HG03432 (cell line): ENCODE measurements around the gene DMD.
"Not testable (repeated sequence)": the region's sequence is repeated elsewhere in the genome, so short reads cannot be mapped to it uniquely, and the experiment has no call there.

Experiments
- ATAC-seq: cut with Tn5 transposase; IDR thresholded peaks from one replicate; pipeline ENCODE4 v1.9.1; 2021; ENCODE audit warnings: mild to moderate bottlenecking, moderate library complexity; ENCODE audit not compliant: unreplicated experiment

DMD gene

GRCh38 chrX:33211356-33212260, at the start of gene DMD:
Gene DMD (minus strand): TSS chrX:33211549. CDS start chrX:33211312, 237 bp downstream.
- no peak for ATAC-seq

DNA sequence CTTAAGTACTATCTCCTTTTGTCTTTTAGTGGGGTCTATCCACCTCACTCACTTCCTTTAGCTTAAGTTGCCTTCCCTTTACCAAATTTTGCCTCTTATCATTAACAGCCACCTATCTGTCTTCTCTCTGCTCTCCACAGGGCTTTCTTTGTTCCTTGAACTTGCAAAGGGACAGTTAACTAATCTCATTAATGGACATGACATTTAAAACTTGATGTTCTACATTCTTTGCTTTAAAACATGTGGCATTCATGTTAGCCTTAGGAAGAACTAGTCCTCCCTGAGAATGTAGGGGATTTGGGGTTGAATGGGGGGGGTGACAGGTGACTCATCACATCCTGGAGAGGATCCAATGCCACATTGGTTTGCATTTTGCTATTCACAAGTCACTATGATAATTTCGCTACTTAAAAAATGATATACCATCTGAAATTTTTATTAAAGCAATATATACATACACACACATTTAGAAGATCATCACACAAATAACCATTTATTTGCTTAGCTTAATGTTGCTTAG, 41.0 kb upstream of the DMD start:
- no peak for ATAC-seq

DNA sequence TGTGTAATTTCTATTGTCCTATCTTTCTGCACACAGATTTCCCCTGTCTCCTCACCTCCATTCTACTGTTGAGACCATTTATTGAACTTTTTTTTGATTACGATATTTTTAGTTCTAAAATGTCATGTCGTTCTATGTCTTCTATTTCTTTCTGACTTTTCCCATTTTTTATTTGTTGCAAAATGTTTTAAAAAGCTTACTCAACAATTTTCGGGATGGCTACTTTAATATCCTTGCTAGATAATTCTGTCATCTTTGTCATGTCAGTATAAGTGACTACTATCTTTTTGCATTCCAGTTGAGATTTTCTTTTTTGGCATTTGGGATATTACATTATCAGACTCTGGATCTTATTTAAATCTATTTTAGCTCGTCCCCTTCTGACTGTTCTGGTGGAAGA, 7.5 kb upstream of the DMD start:
- ATAC-seq: no peak

- ATAC-seq: no peak
Measured at GRCh38 chrX:33210156-33210555, 1.2 kb downstream of the DMD start.

DNA sequence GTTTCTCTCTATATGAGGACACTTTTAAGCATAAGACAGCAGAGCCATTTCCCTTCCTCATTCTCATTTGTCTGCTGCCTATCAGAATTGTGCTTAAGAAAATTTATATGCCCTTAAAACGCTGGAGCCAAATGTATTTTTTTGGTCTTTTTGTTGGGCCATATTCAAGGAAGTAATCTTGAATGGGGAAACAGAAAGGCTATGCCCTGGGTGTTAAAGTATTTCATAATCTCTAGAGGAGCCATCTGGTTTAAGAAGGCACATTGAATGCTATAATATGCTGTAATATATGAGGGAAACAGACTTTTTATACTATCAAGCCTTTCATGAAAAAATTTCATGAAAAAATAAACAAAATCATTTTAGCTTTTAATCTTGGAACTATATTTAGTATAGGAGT, 4.3 kb downstream of the DMD start:
- no peak for ATAC-seq

- no peak for ATAC-seq
Measured at GRCh38 chrX:33205321-33205720, 6.0 kb downstream of the DMD start.

DNA sequence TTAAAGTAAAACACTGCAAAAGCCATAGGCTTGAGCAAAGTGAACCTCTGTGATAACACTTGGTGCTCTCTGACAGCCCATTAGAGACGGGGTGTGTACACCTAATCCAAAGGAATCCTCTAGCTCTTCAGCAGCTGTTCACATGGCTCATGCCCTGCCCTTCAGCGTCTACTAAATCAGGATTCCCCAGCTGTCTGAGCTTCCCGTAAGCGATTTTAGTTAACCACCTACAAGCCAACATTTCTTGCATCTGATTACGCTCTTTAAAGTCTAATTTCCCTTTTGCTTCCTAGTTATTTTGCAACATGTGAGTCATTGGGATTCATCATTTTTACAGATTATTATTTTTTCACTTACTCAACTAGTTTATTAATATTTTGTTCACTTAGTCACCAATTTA, 6.5 kb downstream of the DMD start:
- ATAC-seq: no peak

- no peak for ATAC-seq
Measured at GRCh38 chrX:33198561-33199279, 12.6 kb downstream of the DMD start.

- no peak for ATAC-seq
Measured at GRCh38 chrX:33195698-33196097, 15.7 kb downstream of the DMD start.

DNA sequence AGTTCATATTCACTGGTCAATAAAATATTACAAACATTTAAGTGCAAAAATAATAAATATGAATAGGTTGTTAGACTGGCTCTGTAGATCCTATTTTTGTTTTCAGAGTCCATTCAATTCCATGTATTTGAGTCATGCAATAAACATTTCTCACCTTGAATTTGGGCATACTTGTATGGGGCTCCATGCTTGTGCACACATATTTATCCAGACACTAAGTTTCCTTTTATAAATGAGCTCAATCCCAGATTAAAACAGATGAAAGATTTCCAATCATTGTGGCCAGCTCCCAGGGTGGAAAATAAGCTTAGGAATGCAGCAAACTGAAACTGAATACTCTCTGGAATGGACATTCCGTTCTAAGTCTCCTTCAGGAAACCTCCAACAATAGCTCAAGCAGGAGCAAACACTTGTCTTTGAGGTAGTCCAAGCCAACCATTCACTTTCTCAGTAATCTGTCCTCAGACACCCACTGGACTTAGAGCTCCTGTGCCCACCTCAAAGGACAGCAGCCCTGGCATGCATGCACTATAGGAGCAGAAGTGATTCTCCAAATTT, 16.4 kb downstream of the DMD start:
- no peak for ATAC-seq

DNA sequence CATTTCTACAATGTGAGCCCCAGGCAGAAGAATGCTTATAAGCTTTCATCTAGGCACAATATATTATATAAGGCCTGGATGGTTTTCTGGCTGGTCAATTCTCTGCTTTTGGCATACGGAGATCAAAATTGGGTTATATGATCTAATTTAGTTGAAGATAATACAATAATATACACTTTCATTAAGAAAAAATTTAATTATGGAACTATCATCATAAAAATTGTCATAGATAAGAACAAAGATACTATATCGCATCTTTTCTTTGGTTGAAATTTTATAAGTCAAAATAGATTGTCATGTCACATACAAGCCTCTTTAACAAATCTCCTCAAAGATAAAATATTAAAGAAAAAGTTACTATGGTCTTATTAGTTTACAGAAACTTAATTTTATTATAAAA, 17.1 kb downstream of the DMD start:
- no peak for ATAC-seq

DNA sequence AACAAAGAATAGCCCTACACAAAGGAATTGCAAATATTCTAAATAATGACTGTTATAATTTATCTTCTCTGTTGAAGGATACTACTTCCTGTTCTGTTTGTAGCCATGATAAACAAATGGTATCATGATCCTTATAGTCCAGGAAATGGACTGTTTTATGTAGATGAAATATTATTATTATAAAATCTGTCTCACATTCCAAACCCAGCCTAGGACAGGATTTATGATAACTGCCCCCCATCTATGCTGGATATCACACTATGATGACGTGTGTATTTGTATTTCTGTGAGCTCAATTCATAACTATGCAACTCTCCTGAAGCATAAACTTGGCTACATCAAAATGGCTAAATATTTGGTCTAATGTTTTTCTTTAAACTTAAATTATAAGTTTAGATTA, 21.3 kb downstream of the DMD start:
- ATAC-seq: no peak

DNA sequence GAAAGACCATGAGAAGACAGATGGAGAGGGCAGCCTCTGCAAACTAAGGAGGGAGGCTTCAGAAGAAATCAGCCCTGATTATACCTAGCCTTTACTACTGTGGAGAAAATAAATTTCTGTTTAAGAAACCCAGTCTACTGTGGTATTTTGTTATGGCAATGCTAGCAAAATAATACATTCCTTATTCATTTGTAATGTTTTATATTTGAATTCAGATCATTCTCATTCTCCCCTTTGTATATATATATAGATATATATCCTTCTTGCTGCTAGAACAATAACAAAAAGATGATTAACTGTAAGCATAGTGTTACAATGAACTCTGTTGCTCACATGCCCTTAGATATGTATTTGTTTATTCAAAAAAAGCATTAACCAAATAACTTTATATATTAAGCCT, 22.5 kb downstream of the DMD start:
- ATAC-seq: no peak

DNA sequence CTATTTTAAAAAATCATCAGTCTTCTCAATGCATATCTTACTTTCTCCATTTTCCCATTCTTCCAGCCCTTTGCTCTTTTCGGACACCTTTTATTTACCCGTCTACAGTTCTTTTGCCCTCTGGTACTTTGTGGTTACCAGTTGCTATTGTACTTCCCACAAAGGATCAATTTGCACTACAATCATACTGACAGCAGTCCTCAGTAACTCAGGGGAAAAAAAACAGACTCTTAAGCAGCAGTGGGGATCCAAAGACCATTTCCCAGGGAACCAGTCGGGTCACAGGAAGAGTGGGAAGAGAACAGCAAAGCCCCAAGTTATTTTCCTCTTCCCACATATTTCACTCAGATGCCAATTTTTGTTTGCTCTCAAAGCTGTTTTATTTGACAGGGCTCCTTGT, 23.1 kb downstream of the DMD start:
- ATAC-seq: no peak

- not testable (repeated sequence) for ATAC-seq
Measured at GRCh38 chrX:33184803-33185202, 26.5 kb downstream of the DMD start.

DNA sequence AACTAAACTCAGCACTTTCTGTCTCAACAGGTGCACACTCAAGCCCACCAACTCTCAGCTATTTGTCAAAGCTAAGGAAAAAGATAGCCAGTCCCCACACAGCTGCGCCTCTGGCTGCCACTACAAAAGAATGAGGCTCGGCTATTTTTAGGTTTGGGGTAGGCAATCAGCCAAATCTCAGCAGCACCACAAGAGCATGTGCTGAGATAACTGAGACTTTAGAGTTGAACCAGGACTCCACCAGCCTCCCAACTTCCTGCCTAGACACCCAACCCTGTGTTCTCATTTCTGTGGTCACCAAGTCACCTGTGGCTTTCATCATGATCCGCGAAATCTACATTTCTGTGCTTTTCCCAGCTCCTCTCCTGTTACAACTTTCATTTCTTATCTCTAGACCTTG, 28.0 kb downstream of the DMD start:
- ATAC-seq: no peak

DNA sequence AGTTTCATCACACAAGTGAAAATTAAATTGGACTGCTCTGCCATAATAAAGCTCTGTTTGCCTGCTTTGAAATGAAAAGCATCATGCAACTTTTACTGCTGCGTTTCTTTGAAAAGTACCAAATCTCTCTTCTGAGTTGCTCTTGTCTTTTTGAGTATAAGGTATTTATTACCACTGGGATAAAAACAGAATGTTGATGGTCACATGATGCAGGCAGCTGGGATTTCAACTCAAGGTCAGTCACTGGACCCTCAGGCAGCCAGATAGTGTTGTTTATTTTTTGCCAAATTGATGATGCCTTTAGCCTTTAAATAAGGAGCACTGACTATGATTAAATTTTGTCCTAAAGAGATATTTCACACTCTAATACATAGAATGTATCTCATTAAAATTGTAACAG, 32.7 kb downstream of the DMD start:
- ATAC-seq: no peak

DNA sequence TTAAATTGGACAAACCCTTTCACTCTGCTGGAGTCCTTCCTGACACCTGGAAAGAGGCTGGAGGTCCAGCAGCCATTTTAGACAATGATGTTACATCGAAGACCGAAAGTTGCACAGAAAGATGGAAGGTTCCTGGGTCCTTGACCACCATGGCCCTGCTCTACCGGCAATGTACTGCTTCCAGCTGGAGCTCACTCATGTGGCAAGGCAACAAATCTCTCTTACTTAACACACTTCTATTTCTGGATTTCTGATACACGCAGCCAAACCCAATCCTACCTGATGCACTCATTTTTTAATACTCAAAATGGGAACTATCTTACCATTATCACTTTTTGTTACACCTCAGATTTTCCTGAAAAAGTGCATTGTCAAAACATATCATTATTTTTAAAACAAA, 33.1 kb downstream of the DMD start:
- ATAC-seq: no peak

GRCh38 chrX:33175201-33175600, 36.1 kb downstream of the DMD start:
- no peak for ATAC-seq

DNA sequence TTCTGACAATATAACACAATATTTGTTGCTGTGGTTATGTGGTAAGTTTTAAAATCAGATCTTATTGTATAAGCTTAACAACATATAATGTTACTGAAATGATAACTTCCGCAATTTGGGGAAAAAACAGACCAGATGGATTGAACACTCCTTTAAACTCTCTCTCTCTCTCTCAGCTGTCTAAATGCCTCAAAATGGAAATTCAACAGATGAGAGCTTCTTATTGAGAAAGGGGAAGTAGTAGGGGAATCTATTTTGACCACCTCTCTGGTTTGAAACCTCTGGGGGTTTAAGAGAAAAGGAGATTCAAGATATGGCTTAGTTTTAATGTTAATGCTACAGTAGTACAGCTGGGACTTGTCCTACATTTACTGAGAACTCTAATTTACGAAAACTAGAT, 40.3 kb downstream of the DMD start:
- ATAC-seq: no peak

DNA sequence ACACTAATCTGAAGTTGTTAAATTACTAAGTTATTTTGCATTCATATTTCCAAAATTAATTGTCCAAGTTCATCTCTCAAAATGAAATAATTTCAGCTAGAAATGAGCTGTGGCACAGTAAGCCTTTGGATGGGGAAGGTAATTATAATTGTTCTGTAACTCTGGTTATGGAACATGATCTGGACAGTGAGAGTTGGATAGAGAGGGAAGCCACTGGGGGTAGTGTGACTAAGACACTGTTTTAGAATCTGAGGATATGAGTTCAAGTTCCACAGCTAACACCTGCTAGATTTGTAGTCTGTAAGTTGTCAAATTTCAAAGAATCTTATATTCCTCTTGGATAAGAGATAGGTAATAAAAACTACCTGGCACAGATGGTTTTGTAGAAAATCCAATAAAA, 49.5 kb downstream of the DMD start:
- no peak for ATAC-seq

DNA sequence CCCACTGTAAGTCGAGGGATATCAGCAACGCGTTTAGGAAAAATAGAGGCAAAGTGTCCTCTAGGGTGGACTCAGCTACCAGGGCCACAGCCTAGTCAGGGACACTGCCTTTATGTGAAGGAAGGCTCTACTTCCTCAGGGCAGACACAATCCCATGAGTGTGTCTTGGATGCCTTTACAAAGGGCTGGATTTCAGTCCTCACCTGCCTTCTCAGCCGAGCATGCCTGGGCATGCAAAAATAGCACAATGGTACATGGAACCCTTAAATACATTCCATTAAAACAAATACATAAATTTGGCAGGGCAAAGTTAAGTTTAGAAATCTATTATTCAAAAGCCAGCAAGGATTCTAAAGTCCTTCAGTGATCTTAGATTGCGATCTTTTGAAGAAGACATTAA, 51.1 kb downstream of the DMD start:
- no peak for ATAC-seq
